Type B pancreatic cell (in vitro differentiated cells): ENCODE data around the gene MTR. TPM values are rescaled to one million over a fixed set of nuclear protein-coding genes. Genes with fewer than 3 reads are reported as not detected.

ENCODE experiments used
- DNase-seq: peaks from one replicate; pipeline ENCODE4 v3.0.0; 2021; ENCODE audit warnings: mixed read lengths; ENCODE audit not compliant: unreplicated experiment; ENCODE audit errors: extremely low spot score
- H3K27ac Mint-ChIP-seq: 2 replicates; pipeline ENCODE4 v1.8.0; 2021; ENCODE audit warnings: mild to moderate bottlenecking, mixed read lengths
- H3K27me3 Mint-ChIP-seq: 2 replicates; pipeline ENCODE4 v1.8.0; 2021; ENCODE audit warnings: mixed read lengths
- H3K36me3 Mint-ChIP-seq: 2 replicates; pipeline ENCODE4 v1.8.0; 2021; ENCODE audit warnings: mixed read lengths
- H3K4me1 Mint-ChIP-seq: one replicate; pipeline ENCODE4 v1.8.0; 2021; ENCODE audit warnings: mixed read lengths; ENCODE audit not compliant: unreplicated experiment
- H3K4me3 Mint-ChIP-seq: 2 replicates; pipeline ENCODE4 v1.8.0; 2021; ENCODE audit warnings: mild to moderate bottlenecking, mixed read lengths
- H3K9me3 Mint-ChIP-seq: 2 replicates; pipeline ENCODE4 v1.8.0; 2021; ENCODE audit warnings: mixed read lengths
- CTCF ChIP-seq: fragments of 200-600 bp; sonication (generic); conservative IDR thresholded peaks from 2 replicates; pipeline ENCODE4 v1.5.0; 2021; ENCODE audit warnings: antibody characterized with exemption, mild to moderate bottlenecking
- total RNA-seq: library from RNA; stranded (reverse); gene quantifications from 2 replicates; pipeline ENCODE4 v1.2.1, GENCODE V29; 2021; ENCODE audit warnings: low replicate concordance

The MTR gene
- total RNA-seq, 1 donor from 2014 or later = 44.1 TPM

- Mint-ChIP-seq H3K4me1 (no peaks in the 10 kb centered on the region), H3K27me3 (no peaks in the 10 kb centered on the region), H3K9me3 (peaks cover 7% of the 10 kb centered on the region), H3K4me3 (no peak overlapping the region), H3K27ac (no peak overlapping the region), H3K36me3 (peaks cover 4% of the 10 kb centered on the region)
- peak; percentile 34 for TF ChIP-seq CTCF
- DNase-seq = no peak
Measured at GRCh38 chr1:236774926-236775325, 20.2 kb upstream of the MTR start.

DNA sequence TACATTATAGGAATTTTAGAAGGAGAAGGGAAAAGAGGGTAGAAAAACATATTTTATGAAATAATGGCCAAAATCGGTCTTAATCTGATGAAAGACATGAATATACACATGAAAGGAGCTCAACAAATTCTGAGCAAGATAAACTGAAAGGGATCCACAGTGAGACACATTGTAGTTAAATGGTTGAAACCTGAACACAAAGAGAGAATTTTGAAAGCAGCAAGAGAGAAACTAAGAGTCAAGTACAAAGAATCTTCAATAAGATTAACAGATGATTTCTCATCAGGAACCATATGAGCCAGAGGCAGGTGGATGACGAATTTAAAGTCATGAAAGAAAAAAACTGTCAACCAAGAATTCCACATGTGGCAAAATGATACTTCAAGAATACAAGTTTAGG, 15.8 kb upstream of the MTR start:
- H3K36me3 Mint-ChIP-seq = peaks cover 4% of the 10 kb centered on the region
- DNase-seq = no peak
- H3K4me3 Mint-ChIP-seq = no peak overlapping the region
- peaks cover 7% of the 10 kb centered on the region for H3K9me3 Mint-ChIP-seq
- H3K27me3 Mint-ChIP-seq = no peaks in the 10 kb centered on the region
- H3K4me1 Mint-ChIP-seq = no peaks in the 10 kb centered on the region
- TF ChIP-seq CTCF = no peak
- no peak overlapping the region for H3K27ac Mint-ChIP-seq

- no peaks in the 10 kb centered on the region for H3K36me3 Mint-ChIP-seq
- H3K27ac Mint-ChIP-seq = no peak overlapping the region
- TF ChIP-seq CTCF = no peak
- no peak overlapping the region for H3K4me3 Mint-ChIP-seq
- DNase-seq = no peak
- H3K9me3 Mint-ChIP-seq = no peaks in the 10 kb centered on the region
- H3K27me3 Mint-ChIP-seq = peaks cover 6% of the 10 kb centered on the region
- no peaks in the 10 kb centered on the region for H3K4me1 Mint-ChIP-seq
Measured at GRCh38 chr1:236785477-236785876, 9.6 kb upstream of the MTR start.

DNA sequence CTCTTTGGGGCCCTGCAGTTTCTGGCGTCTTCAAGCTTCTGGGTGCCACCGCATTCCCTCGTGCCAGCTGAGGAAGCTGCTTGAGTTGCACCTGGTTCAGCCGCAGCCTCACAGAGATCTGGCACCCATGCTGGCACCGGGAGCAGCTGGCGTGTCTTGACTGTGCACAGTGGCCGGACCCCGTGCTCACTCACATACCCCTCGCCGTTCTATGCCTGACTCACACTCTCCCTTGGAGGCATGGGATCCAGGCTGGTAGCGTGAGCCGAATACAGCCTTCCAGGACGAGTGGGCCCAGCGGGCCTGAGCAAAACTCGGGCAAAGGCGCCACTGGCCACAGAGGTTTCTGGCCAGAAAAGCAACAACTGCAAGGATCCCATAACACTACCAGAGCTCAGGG, 8.6 kb upstream of the MTR start:
- DNase-seq = no peak
- Mint-ChIP-seq H3K4me3 (no peak overlapping the region), H3K27ac (no peak overlapping the region)

GRCh38 chr1:236794585-236795034, 482 bp upstream of the MTR start:
- no peaks in the 10 kb centered on the region for H3K9me3 Mint-ChIP-seq

More for the DNA sequence above, 8.6 kb upstream of the MTR start:
- H3K36me3 Mint-ChIP-seq = no peaks in the 10 kb centered on the region
- H3K4me1 Mint-ChIP-seq = no peaks in the 10 kb centered on the region
- no peak for TF ChIP-seq CTCF
- no peaks in the 10 kb centered on the region for H3K9me3 Mint-ChIP-seq
- peaks cover 7% of the 10 kb centered on the region for H3K27me3 Mint-ChIP-seq

More at GRCh38 chr1:236794585-236795034, 482 bp upstream of the MTR start:
- no peak for TF ChIP-seq CTCF
- no peaks in the 10 kb centered on the region for H3K36me3 Mint-ChIP-seq
- peaks cover 19% of the 10 kb centered on the region for H3K4me1 Mint-ChIP-seq
- H3K27ac Mint-ChIP-seq = peak overlapping the region; percentile 99
- peaks cover 14% of the 10 kb centered on the region for H3K27me3 Mint-ChIP-seq
- no peak for DNase-seq
- H3K4me3 Mint-ChIP-seq = peak overlapping the region; percentile 94
